Measurements from ENCODE around the gene ZC3H18.

The ZC3H18 gene

GRCh38 chr16:88588148-88588547 is 17.9 kb downstream of the ZC3H18 start:
- Histone ChIP-seq H3K4me1 (ENCODE audit: control insufficient read depth in 1 of 2, insufficient read depth in 1 of 2, low read depth in 1 of 2, low read length in 1 of 2) (peaks cover 9 to 12% of the 10 kb centered on the region in 2 experiments), H3K4me3 (ENCODE audit: low read depth in 1 of 2, low read length in 1 of 2) (no peak overlapping the region), H3K9me3 (no peaks in the 10 kb centered on the region), H3K27ac (no peak overlapping the region), H3K27me3 (no peaks in the 10 kb centered on the region), H3K36me3 (peaks cover 62% of the 10 kb centered on the region)
- TF ChIP-seq CTCF (IDR thresholded peaks at IDR 0.05): no peak

- H3K27ac ChIP-seq: no peak overlapping the region
- no peaks in the 10 kb centered on the region for H3K27me3 ChIP-seq
- no peaks in the 10 kb centered on the region for H3K9me3 ChIP-seq
- H3K4me1 ChIP-seq (ENCODE audit: control insufficient read depth in 1 of 2, insufficient read depth in 1 of 2, low read depth in 1 of 2, low read length in 1 of 2): peaks cover 9 to 12% of the 10 kb centered on the region in 2 experiments
- no peak overlapping the region for H3K4me3 ChIP-seq (ENCODE audit: low read depth in 1 of 2, low read length in 1 of 2)
- TF ChIP-seq CTCF (IDR thresholded peaks at IDR 0.05): no peak
- peaks cover 60% of the 10 kb centered on the region for H3K36me3 ChIP-seq
Observed at GRCh38 chr16:88588754-88589153, 18.6 kb downstream of the ZC3H18 start.

- Histone ChIP-seq H3K27me3 (no peaks in the 10 kb centered on the region), H3K4me3 (ENCODE audit: low read depth in 1 of 2, low read length in 1 of 2) (no peak overlapping the region), H3K9me3 (no peaks in the 10 kb centered on the region), H3K27ac (no peak overlapping the region), H3K36me3 (peaks cover 61% of the 10 kb centered on the region), H3K4me1 (ENCODE audit: control insufficient read depth in 1 of 2, insufficient read depth in 1 of 2, low read depth in 1 of 2, low read length in 1 of 2) (peaks cover 9 to 12% of the 10 kb centered on the region in 2 experiments)
- no peak for TF ChIP-seq CTCF (IDR thresholded peaks at IDR 0.05)
Observed at GRCh38 chr16:88589441-88589840, 19.2 kb downstream of the ZC3H18 start.

GRCh38 chr16:88591577-88592021 is 21.4 kb downstream of the ZC3H18 start:
- no peak for TF ChIP-seq CTCF (IDR thresholded peaks at IDR 0.05)
- Histone ChIP-seq H3K27ac (peak overlapping the region; percentile 78), H3K4me3 (ENCODE audit: low read depth in 1 of 2, low read length in 1 of 2) (no peak overlapping the region), H3K36me3 (peaks cover 52% of the 10 kb centered on the region), H3K9me3 (no peaks in the 10 kb centered on the region), H3K4me1 (ENCODE audit: control insufficient read depth in 1 of 2, insufficient read depth in 1 of 2, low read depth in 1 of 2, low read length in 1 of 2) (peaks cover 9 to 12% of the 10 kb centered on the region in 2 experiments), H3K27me3 (no peaks in the 10 kb centered on the region)

- Histone ChIP-seq H3K4me3 (ENCODE audit: low read depth in 1 of 2, low read length in 1 of 2) (no peak overlapping the region), H3K4me1 (ENCODE audit: control insufficient read depth in 1 of 2, insufficient read depth in 1 of 2, low read depth in 1 of 2, low read length in 1 of 2) (peaks cover 9 to 12% of the 10 kb centered on the region in 2 experiments), H3K27ac (no peak overlapping the region), H3K9me3 (no peaks in the 10 kb centered on the region), H3K27me3 (no peaks in the 10 kb centered on the region), H3K36me3 (peaks cover 41% of the 10 kb centered on the region)
- TF ChIP-seq CTCF (IDR thresholded peaks at IDR 0.05): no peak
Observed at GRCh38 chr16:88593061-88593460, 22.9 kb downstream of the ZC3H18 start.

- H3K36me3 ChIP-seq: peaks cover 41% of the 10 kb centered on the region
- TF ChIP-seq CTCF (IDR thresholded peaks at IDR 0.05): no peak
- no peak overlapping the region for H3K27ac ChIP-seq
- no peaks in the 10 kb centered on the region for H3K9me3 ChIP-seq
- H3K27me3 ChIP-seq: no peaks in the 10 kb centered on the region
- H3K4me3 ChIP-seq (ENCODE audit: low read depth in 1 of 2, low read length in 1 of 2): no peak overlapping the region
- peaks cover 9 to 12% of the 10 kb centered on the region in 2 experiments for H3K4me1 ChIP-seq (ENCODE audit: control insufficient read depth in 1 of 2, insufficient read depth in 1 of 2, low read depth in 1 of 2, low read length in 1 of 2)
Observed at GRCh38 chr16:88593489-88593888, 23.3 kb downstream of the ZC3H18 start.
